Upper lobe of left lung (tissue), 6 donors: ENCODE results near the gene FARP1. TPM values are rescaled to one million over a fixed set of nuclear protein-coding genes. Genes with fewer than 3 reads are reported as not detected.
A peak's percentile ranks its signal among the peaks of the same experiment; 100 is the strongest.

ENCODE experiments used
- ATAC-seq, 2 donors: fragments of 200-7000 bp; cut with Tn5 transposase; one replicate each; pipeline ENCODE4 v1.9.1; 2022; ENCODE audit warnings: mild to moderate bottlenecking in 2 of 2, moderate library complexity in 2 of 2; ENCODE audit not compliant: low FRiP score in 2 of 2
- DNase-seq, 2 donors: peaks; one replicate each; pipeline ENCODE4 v3.0.0-alpha.2; 2019 to 2020
- H3K27ac ChIP-seq, 4 donors: fragments of 200-600 bp; sonication (generic); one replicate each; pipeline ENCODE4 v1.5.1; 2016 to 2019
- H3K27me3 ChIP-seq, 4 donors: fragments of 200-600 bp; sonication (generic); one replicate each; pipeline ENCODE4 v1.5.1; 2017 to 2019
- H3K36me3 ChIP-seq, 4 donors: fragments of 200-600 bp; sonication (generic); one replicate each; pipeline ENCODE4 v1.5.1; 2016 to 2019
- H3K4me1 ChIP-seq, 4 donors: fragments of 200-600 bp; sonication (generic); one replicate each; pipeline ENCODE4 v1.5.1; 2018 to 2019
- H3K4me3 ChIP-seq, 4 donors: fragments of 200-600 bp; sonication (generic); one replicate each; pipeline ENCODE4 v1.5.1; 2017 to 2019; ENCODE audit warnings: mild to moderate bottlenecking in 2 of 4, moderate library complexity in 1 of 4
- H3K9me3 ChIP-seq, 4 donors: fragments of 200-600 bp; sonication (generic); one replicate each; pipeline ENCODE4 v1.5.1; 2018 to 2019
- CTCF ChIP-seq, 6 experiments: fragments of 450-650 bp in 4 of 6; fragments of 200-600 bp in 2 of 6; sonication (generic) in 2 of 6; IDR thresholded peaks; one replicate each; pipeline ENCODE4 v1.5.1; 2016 to 2019; ENCODE audit warnings: antibody characterized with exemption in 6 of 6
- EP300 ChIP-seq, 4 donors: sonication (generic); formaldehyde crosslinking; IDR thresholded peaks; one replicate each; pipeline ENCODE4 v1.5.1; 2017; ENCODE audit warnings: antibody characterized with exemption in 4 of 4, control low read depth in 2 of 4
- POLR2A ChIP-seq, 4 donors: fragments of 450-650 bp; IDR thresholded peaks; one replicate each; pipeline ENCODE4 v1.5.1; 2016 to 2017; ENCODE audit warnings: antibody characterized with exemption in 4 of 4, mild to moderate bottlenecking in 2 of 4
- POLR2AphosphoS5 ChIP-seq, 2 donors: sonication (generic); formaldehyde crosslinking; IDR thresholded peaks; one replicate each; pipeline ENCODE4 v1.5.1; 2017; ENCODE audit warnings: antibody characterized with exemption in 2 of 2
- WGBS, 2 donors: methylation state at CpG; one replicate each; pipeline ENCODE4 v1.1.5; 2017 to 2018; 5-methylcytosine and 5-hydroxymethylcytosine counted together
- total RNA-seq, 6 donors: library from RNA; depleted of rRNA in 4 of 6; stranded (reverse); fragments of >200 nt in 4 of 6; gene quantifications; one replicate each; pipeline versions ENCODE4 v1.1.0 to v1.2.1, GENCODE V29; 2016 to 2021
- donor health status: DM: no; HTN: no; CAD: no; lungs with moderate emphysema.
- donor health status: DM: no; HTN: yes; CAD: no; lungs with severe emphysema.

The FARP1 gene
- total RNA-seq, 6 donors from 2014 or later, result 65.7 to 111 (median 91.8) TPM

- Histone ChIP-seq H3K4me3 (no peak overlapping the region), H3K27me3 (no peaks in the 10 kb centered on the region), H3K27ac (peak overlapping the region in 3 of 4 donors; percentile 4 to 11 (median 8)), H3K4me1 (peaks cover 5 to 16% (median 8%) of the 10 kb centered on the region in 4 donors), H3K36me3 (no peaks in the 10 kb centered on the region), H3K9me3 (no peaks in the 10 kb centered on the region)
- DNase-seq (no peak), ATAC-seq (no peak)
- WGBS, 2 donors, result 60 to 62% methylated on average over 4 of the region's 4 CpGs
- TF ChIP-seq CTCF (IDR thresholded peaks at IDR 0.05) (no peak), EP300 (IDR thresholded peaks at IDR 0.05) (no peak), POLR2A (IDR thresholded peaks at IDR 0.05) (no peak), POLR2AphosphoS5 (IDR thresholded peaks at IDR 0.05) (no peak)
These were observed 44.5 kb downstream of the FARP1 start for GRCh38 chr13:98187155-98187964.

GRCh38 chr13:98187965-98188261 is 45.0 kb downstream of the FARP1 start:
- H3K27ac ChIP-seq, result peak overlapping the region in 2 of 4 donors; percentile 8 to 11
- WGBS, 2 donors, result 78 to 91% methylated on average over 6 to 7 of the region's 7 CpGs
- TF ChIP-seq CTCF (IDR thresholded peaks at IDR 0.05) (no peak), POLR2AphosphoS5 (IDR thresholded peaks at IDR 0.05) (no peak), EP300 (IDR thresholded peaks at IDR 0.05) (no peak), POLR2A (IDR thresholded peaks at IDR 0.05) (no peak)
- no peaks in the 10 kb centered on the region for H3K36me3 ChIP-seq
- H3K4me3 ChIP-seq, result no peak overlapping the region
- H3K27me3 ChIP-seq, result no peaks in the 10 kb centered on the region
- peaks cover 5 to 16% (median 7%) of the 10 kb centered on the region in 4 donors for H3K4me1 ChIP-seq
- DNase-seq, result no peak
- H3K9me3 ChIP-seq, result no peaks in the 10 kb centered on the region
- ATAC-seq, result no peak

- ATAC-seq, result peak in 1 of 2 donors; percentile 67
- Histone ChIP-seq H3K9me3 (no peaks in the 10 kb centered on the region), H3K27ac (peak overlapping the region in 2 of 4 donors; percentile 8 to 11), H3K4me3 (no peak overlapping the region), H3K4me1 (peaks cover 5 to 16% (median 7%) of the 10 kb centered on the region in 4 donors), H3K27me3 (no peaks in the 10 kb centered on the region), H3K36me3 (no peaks in the 10 kb centered on the region)
- no peak for DNase-seq
- no peak for TF ChIP-seq POLR2AphosphoS5 (IDR thresholded peaks at IDR 0.05)
- no peak for TF ChIP-seq EP300 (IDR thresholded peaks at IDR 0.05)
- no peak for TF ChIP-seq CTCF (IDR thresholded peaks at IDR 0.05)
- TF ChIP-seq POLR2A (IDR thresholded peaks at IDR 0.05), result no peak
- WGBS, 2 donors, result 87 to 90% methylated on average over 3 to 14 of the region's 14 CpGs
These were observed 45.8 kb downstream of the FARP1 start for GRCh38 chr13:98188544-98189166.

GRCh38 chr13:98189841-98190505 is 47.1 kb downstream of the FARP1 start:
- peaks cover 5 to 16% (median 7%) of the 10 kb centered on the region in 4 donors for H3K4me1 ChIP-seq
- no peaks in the 10 kb centered on the region for H3K27me3 ChIP-seq
- ATAC-seq (no peak), DNase-seq (no peak)
- no peaks in the 10 kb centered on the region for H3K36me3 ChIP-seq
- TF ChIP-seq POLR2AphosphoS5 (IDR thresholded peaks at IDR 0.05), result no peak
- no peak for TF ChIP-seq CTCF (IDR thresholded peaks at IDR 0.05)
- no peak for TF ChIP-seq POLR2A (IDR thresholded peaks at IDR 0.05)
- no peak for TF ChIP-seq EP300 (IDR thresholded peaks at IDR 0.05)
- no peak overlapping the region for H3K27ac ChIP-seq
- H3K9me3 ChIP-seq, result no peaks in the 10 kb centered on the region
- WGBS, 2 donors, result 37 to 42% methylated on average over 4 of the region's 4 CpGs
- H3K4me3 ChIP-seq, result no peak overlapping the region
